ENCODE data around the gene FSD1.
A peak's percentile ranks its signal among the peaks of the same experiment; 100 is the strongest.
"Not testable (repeated sequence)": the region's sequence is repeated elsewhere in the genome, so short reads cannot be mapped to it uniquely, and the experiment has no call there.

The FSD1 gene

GRCh38 chr19:4320419-4320818 lies 16.0 kb downstream of the FSD1 start:
- DNase-seq = no peak

- DNase-seq = no peak
These were observed 18.7 kb downstream of the FSD1 start for GRCh38 chr19:4322942-4323665.

GRCh38 chr19:4323692-4324091 lies 19.3 kb downstream of the FSD1 start:
- DNase-seq = no peak

GRCh38 chr19:4324228-4324627 lies 19.8 kb downstream of the FSD1 start:
- DNase-seq = no peak

DNA sequence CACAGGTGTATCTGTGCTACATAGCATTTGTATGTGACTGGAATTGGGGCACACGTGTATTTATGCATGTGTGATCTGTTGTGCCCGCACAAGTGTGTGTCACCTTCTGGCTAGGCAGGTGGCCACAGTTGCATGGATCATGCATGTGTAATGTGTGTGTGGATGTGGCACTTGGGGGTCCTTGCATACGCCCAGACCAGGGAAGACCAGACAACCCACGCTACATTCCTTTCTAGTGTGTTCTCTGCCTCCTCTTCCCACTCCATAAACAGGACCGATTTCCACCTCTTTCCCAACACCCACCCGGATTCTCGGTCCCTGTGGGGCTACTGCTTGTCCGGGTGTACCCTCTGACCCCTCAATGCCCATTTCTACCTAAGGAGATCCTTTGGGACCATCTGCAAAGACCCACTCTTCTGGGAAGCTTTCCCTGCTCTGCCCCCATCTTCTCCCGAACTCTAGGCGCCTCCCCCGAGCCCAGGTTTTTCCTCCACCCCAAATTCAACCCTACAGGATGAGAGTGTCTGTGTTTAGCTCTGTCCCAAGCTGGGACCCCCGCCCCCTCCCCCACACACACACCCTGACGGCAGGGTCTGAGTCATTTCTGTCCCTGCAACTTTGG lies 21.9 kb downstream of the FSD1 start:
- DNase-seq = no peak

DNA sequence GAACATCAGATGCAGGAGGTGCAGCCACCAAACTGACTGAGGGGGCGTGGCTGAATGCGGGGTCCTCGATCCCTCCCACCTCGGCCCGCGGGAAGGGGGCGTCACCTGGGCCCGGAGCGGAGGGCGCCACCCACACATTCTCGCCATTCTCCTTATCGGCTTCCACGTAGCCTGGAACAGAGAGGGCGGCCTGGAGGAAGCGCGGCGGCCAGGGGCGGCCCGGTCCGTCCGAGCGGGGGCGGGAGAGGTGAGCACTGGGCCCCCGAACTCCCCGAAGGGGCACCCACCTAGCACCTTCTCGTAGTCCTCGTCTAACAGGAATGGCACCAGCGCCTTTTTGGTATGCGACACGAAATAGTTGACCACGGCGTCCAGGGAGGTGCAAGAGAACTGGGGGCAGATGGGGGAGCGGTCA lies 22.4 kb downstream of the FSD1 start:
- no peak for DNase-seq

DNA sequence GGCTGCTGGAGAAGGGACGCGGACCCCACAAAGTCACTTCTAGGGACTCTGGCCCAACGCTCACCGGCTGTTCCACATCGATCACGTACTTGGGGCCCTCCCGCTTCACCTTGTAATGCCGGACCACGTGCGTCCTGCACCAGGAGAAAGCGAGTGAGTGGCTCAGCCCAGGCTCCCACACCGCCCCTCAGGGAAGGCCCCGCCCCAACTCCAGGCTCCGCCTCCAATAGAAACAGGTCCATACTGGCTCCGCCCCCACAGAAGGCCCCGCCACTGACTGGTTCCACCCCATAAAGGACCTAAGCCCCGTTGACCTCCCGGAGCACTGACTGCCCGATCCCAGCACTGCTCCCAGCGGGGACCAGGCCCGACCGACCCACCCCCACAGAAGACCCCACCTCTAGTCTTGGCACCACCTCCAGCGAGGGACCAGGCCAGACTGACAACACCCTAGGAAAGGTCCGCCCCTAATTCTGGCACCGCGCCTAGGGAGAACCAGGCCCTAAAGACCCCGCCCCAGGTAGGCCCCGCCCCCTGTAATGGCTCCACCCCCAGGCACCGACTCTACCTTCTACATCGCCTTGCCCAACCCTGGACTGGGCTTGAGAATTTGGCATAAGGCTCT lies 23.0 kb downstream of the FSD1 start:
- DNase-seq = peak; percentile 43

DNA sequence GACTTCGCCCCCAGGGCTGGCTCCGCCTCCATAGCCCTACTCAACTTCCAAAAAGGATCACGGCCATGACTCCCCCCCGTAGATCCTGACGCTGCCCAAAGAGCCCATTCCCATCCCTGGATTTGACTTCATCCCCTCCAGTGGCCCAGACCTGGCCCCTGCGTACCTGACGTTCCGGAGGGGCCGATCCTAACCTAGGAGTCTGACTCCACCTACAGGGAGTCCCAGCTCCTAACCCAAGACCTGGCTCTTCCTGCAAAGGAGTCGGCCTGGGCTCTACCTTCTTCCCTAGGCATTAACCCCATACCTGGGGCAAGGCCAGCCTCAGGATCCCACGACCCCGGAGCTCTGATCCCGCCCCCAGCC lies 23.5 kb downstream of the FSD1 start:
- no peak for DNase-seq

DNA sequence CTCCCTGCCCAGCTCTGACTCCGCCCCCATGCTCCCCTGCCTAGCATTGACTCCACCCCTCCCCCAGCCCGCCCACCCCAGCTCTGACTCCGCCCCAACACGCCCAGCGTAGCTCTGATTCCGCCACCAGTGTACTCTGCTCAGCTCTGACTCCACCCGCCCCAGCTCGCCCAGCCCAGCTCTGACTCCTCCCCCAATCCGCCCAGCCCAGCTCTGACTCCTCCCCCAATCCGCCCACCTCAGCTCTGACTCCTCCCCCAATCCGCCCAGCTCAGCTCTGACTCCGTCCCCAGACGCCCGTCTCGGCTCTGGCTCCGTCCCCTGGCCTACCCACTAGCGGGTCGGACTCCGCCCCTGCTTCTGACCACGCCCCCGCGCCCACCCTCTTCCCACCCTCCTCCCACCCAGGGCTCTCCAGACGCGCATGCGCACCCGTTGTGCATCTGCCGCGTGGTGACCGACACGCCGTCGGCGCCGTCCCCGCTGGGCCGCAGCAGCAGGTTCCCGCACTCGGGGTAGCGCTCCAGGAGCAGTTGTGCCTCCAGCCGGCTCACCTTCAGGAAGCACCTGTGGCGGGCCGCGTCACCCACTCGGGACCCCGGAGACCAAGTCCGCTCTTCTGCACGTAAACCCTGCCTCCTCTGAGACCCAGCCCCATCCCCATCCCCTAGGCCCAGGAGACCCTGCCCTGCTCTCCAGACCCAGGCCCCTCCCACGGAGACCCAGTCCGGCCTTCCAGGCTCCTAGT lies 24.0 kb downstream of the FSD1 start:
- peak; percentile 88 for DNase-seq

GRCh38 chr19:4328991-4329681 lies 24.7 kb downstream of the FSD1 start:
- DNase-seq = not testable (repeated sequence)

DNA sequence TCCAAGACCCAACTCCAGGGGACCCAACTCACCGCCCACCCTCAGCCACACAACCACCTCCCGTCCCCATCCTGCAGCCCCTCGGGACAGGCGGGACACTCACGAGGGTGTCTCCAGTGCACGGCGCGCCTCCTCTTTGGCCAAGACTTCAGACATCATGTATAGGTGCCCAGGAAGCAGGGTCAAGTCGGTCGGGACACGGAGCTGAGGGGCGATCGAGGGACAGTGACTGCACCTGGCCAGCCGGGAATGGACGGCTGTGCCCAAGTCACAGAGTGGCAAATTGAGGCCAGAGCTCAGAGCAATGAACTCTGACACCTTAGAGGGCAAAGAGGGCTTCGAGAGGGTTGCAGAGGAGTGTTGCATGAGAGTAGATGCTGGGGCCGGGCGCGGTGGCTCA lies 25.5 kb downstream of the FSD1 start:
- DNase-seq = no peak

- DNase-seq = no peak
These were observed 30.7 kb downstream of the FSD1 start for GRCh38 chr19:4334929-4335570.

DNA sequence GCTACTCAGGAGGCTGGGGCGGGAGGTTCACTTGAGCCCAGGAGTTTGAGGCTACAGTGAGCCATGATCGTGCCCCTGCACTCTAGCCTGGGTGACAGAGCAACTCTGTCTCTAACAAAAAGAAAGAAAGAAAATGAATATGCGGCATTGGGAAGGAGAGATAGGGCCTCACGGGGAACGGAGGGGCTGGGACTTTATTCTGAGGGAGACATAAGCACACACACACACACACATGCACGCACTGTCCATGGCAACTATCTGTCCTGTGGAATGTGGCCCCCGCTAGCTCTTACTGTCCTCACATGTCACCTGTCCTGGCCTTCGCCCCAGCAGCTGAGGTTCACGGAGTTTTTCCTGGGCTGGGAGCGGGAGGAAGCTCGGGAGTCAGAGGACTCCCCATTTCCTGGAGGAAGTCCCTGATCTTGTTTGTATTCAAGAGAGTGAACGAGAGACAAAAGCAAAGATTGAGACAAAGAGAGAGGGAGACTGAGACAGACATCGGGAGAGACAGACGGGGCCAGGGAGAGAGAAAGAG lies 33.6 kb downstream of the FSD1 start:
- DNase-seq = no peak

GRCh38 chr19:4338441-4339355 lies 34.3 kb downstream of the FSD1 start, which contains the start of gene STAP2:
STAP2 (minus strand) TSS chr19:4338827; CDS start chr19:4338753, 74 bp downstream.
- DNase-seq = peak; percentile 31

DNA sequence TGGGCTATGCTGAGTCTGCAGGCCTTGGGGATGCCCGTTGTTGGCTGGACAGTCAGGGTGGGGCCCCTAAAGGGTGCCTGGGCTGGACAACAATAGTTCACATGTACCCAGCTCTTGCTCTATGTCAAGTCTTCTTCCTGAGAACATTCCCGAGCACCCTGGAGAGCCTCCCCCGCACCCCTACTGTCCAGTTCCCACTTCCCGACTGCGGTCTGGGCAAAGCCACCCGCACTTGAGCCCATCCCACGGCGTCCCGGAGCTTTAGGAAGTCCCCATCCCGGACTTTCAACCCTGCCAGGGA lies 37.9 kb downstream of the FSD1 start:
- DNase-seq = no peak

- DNase-seq = peak; percentile 97
These were observed 38.4 kb downstream of the FSD1 start for GRCh38 chr19:4342615-4343369.

- peak; percentile 88 for DNase-seq
These were observed 39.2 kb downstream of the FSD1 start, which contains the start of gene MPND for GRCh38 chr19:4343370-4344307. MPND (plus strand) TSS chr19:4343562; CDS start chr19:4343594, 32 bp downstream.

- no peak for DNase-seq
These were observed 41.1 kb downstream of the FSD1 start for GRCh38 chr19:4345342-4346019.

GRCh38 chr19:4346020-4346383 lies 41.6 kb downstream of the FSD1 start:
- no peak for DNase-seq
